H54 (cell line): ENCODE results near the gene OTOGL.
"Not testable (repeated sequence)": the region's sequence is repeated elsewhere in the genome, so short reads cannot be mapped to it uniquely, and the experiment has no call there.

Source experiments
- DNase-seq: peaks from one replicate; pipeline ENCODE4 v3.0.0; 2011; ENCODE audit warnings: low spot score, mixed read lengths; ENCODE audit not compliant: insufficient read length
- FAIRE-seq: peaks from 3 replicates; lab custom pipeline; 2011; peaks lifted over from hg19 to GRCh38; lab: Jason Lieb, UNC
- POLR2A ChIP-seq: IDR thresholded peaks from 2 replicates; pipeline ENCODE4 v1.6.1; 2011; ENCODE audit warnings: low read depth, mild to moderate bottlenecking, low read length

The OTOGL gene

GRCh38 chr12:80241576-80242273, 142.4 kb downstream of the OTOGL start:
- TF ChIP-seq POLR2A = no peak
- FAIRE-seq = peak; percentile 89
- no peak for DNase-seq

DNA sequence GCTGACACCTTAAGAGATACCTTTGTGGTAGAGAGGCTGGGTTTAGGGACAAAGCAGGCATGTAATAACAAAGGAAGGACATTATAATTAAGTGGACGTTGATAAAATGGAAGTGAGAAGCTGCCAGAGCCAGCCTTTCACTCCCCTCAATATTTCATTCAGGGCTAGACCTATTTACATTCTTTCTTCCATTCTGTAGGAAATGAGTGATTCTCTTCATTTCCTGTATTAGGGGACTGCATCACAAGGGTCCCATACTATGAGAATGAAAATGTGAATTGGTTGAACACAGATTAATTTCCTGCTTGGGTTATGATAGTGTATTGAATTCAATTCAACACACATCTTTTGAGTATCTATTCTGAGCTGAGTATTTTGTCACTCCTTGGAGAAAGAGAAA, 143.0 kb downstream of the OTOGL start:
- FAIRE-seq = peak; percentile 66
- TF ChIP-seq POLR2A = no peak
- DNase-seq = no peak

DNA sequence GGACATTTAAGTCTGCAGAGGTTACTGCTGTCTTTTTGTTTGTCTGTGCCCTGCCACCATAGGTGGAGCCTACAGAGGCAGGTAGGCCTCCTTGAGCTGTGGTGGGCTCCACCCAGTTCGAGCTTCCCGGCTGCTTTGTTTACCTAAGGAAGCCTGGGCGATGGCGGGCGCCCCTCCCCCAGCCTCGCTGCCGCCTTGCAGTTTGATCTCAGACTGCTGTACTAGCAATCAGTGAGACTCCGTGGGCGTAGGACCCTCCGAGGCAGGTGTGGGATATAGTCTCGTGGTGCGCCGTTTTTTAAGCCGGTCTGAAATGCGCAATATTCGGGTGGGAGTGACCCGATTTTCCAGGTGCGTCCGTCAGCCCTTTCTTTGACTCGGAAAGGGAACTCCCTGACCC, 150.2 kb downstream of the OTOGL start:
- not testable (repeated sequence) for FAIRE-seq, DNase-seq

DNA sequence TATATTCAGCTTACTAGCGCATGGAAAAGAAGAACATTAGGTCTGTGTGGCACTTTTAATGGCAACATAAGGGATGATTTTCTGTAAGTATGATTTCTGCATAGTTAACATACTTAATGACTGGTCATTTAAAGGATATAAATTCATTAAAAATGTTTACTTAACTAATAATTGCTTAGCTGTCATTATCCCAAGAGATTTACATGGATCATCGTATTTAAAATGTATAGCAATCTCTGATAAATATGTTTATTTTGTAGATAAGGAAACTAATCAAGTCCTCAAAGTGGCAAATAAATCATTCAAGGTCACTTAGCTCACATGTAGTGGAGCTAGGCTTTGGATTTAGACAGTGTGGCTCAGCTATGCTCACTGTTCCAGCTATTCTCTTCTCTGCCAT, 158.6 kb downstream of the OTOGL start:
- no peak for TF ChIP-seq POLR2A

GRCh38 chr12:80260269-80260668, 160.9 kb downstream of the OTOGL start:
- TF ChIP-seq POLR2A = no peak
- DNase-seq (no peak), FAIRE-seq (no peak)

More for the DNA sequence above, 158.6 kb downstream of the OTOGL start:
- DNase-seq (no peak), FAIRE-seq (no peak)

- DNase-seq (no peak), FAIRE-seq (no peak)
- TF ChIP-seq POLR2A = no peak
Observed at GRCh38 chr12:80261403-80261802, 162.1 kb downstream of the OTOGL start.

DNA sequence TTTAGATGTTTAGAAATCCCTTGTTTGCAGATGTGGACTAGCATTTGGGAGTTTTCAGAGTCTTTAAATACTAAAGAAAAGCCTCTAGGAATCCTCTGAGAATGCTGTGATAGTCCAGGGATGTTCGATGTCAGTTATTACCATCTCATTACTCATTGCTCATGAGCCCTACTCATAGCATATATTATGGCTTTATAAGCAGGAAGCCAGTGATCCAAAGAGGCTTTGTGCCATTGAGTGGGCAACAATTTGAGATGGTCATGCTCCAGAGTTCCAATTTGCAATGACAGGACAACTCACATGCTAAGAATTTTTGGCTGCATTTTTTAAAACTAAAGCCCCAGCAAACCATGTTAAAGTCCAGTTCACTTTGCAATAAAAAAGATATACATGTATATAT, 163.0 kb downstream of the OTOGL start:
- FAIRE-seq (no peak), DNase-seq (no peak)
- no peak for TF ChIP-seq POLR2A

DNA sequence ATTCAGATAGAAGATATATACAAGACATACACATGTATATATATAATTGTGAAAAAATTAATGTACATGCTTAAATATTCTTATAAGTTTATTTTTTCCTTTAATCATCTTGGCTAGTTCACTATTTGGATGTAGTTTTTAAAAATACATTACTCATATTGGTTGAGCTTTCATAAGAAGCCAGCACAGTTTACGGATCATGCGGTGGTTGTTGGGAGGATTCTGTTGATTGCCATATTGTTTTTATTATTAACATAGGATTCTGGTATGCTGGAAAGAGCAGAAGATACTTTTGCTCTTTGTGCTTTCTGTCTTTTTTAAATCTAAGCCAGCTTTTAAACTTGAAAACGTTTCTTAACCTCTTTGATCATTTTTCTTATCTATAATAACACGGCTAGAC, 163.4 kb downstream of the OTOGL start:
- FAIRE-seq = no peak
- DNase-seq = no peak
- no peak for TF ChIP-seq POLR2A

DNA sequence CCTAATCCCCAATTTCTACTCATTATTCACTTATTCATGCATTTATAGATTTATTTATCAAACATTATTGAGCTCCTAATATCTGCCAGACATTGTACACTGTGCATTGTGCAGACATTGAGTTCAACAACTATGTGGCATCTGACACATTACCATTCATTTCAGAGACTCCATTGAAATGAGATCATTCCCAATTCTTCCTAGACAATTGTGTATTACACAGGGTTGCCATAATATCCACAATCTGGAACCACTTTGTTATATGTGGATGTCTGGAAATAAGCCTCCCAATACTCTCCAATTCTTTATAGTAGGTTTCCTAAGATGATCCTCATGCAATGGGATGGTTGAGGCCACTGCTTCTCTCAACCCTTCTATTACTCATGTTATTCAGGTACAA, 165.0 kb downstream of the OTOGL start:
- FAIRE-seq (no peak), DNase-seq (no peak)
- TF ChIP-seq POLR2A = no peak

DNA sequence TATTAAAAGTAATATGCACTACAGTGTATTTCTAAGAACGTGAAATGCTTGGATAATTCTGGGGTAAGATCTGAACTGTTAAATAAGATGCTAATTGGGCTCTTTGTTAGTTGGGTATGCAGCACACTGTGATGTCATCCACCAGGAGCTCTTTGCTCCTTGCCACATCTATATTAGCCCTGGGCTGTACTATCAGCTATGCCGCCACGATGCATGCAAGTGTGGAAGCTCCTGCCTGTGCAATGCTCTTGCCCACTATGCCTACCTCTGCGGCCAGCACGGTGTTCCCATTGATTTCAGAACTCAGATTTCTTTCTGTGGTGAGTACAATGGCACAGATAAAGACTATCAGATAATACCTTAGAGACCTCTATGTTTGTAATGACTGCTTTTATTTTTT, 165.6 kb downstream of the OTOGL start:
- DNase-seq = no peak
- TF ChIP-seq POLR2A = no peak
- FAIRE-seq = no peak

GRCh38 chr12:80268924-80269749, 169.8 kb downstream of the OTOGL start:
- FAIRE-seq (peak; percentile 99), DNase-seq (peak; percentile 28)
- no peak for TF ChIP-seq POLR2A

GRCh38 chr12:80269803-80270552, 170.6 kb downstream of the OTOGL start:
- FAIRE-seq = peak; percentile 82
- no peak for DNase-seq
- no peak for TF ChIP-seq POLR2A

- TF ChIP-seq POLR2A = no peak
- DNase-seq (no peak), FAIRE-seq (no peak)
Observed at GRCh38 chr12:80271780-80272179, 172.4 kb downstream of the OTOGL start.

GRCh38 chr12:80272387-80272915, 173.1 kb downstream of the OTOGL start:
- FAIRE-seq = no peak
- TF ChIP-seq POLR2A = no peak
- DNase-seq = no peak

GRCh38 chr12:80273144-80273543, 173.8 kb downstream of the OTOGL start:
- TF ChIP-seq POLR2A = no peak
- DNase-seq (no peak), FAIRE-seq (no peak)
